Stimulated activated CD8-positive, alpha-beta memory T cell treated with anti-CD3 and anti-CD28 coated beads, Interleukin-12 subunit alpha, Interleukin-12 subunit beta, amount 100 ng/mL, for 24 hours (primary cell): Measurements from ENCODE around the gene CENATAC.
"Not testable (repeated sequence)": the region's sequence is repeated elsewhere in the genome, so short reads cannot be mapped to it uniquely, and the experiment has no call there.

ENCODE experiments used
- DNase-seq: peaks from one replicate; pipeline ENCODE4 v3.0.0-alpha.2; 2020; ENCODE audit errors: extremely low read depth

CENATAC gene

DNA sequence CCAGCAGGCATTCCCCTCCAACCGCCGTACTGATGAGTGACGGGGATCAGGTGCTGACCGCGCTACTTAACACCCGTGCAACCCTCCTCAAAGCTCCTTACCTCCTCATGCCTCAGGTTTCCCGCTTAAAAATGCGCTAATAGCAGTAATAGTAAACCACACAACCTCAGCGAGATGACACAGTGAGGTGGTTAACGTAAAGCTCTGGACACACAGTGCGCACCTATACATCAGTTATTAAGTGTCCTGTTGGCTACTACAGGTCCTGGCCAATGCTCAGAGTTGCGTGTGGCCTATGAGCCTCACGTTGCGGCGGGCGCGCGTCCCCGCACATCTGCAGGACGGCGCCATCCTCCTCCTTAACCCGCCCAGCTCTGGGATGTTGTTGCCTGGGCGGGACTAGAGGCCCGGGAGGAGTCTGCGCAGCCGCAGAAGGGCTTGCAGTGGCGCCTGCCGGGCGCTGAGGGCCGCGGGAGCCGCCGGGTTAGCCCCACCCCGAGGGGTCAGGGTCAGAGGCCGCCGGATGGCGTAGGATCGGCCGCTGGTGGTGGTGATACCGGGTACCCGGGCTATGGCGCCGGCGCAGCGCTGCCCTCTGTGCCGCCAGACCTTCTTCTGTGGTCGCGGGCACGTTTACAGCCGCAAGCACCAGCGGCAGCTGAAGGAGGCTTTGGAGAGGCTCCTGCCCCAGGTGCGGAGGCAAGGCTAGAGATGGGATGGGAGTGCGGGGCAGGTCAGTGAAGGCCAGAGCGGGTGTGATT, at the start of gene CENATAC:
Gene CENATAC (plus strand): TSS at position 512 of the 761 bp plus-strand sequence. CDS start 60 bp downstream, at position 572.
- peak; percentile 91 for DNase-seq

DNA sequence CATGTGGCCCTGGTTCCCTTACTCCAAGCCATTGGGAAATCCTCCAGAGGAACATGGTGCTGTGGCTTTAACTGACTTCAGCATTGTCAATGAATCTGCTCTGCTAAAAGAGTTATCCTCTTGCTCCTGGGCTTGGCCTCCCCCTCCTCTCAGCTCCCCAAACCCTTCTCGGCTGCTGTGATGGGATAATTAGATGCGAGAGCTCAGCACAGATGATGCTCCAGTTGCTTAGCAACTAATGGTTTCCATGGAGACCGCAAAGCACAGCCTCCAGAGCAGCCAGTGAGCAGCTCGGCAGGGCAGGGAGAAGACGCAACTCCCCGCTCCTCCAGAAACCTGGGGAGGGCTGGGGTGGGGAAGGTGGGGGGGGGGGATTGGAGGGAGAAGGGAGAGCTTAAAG, 44.7 kb upstream of the CENATAC start:
- DNase-seq = no peak

DNA sequence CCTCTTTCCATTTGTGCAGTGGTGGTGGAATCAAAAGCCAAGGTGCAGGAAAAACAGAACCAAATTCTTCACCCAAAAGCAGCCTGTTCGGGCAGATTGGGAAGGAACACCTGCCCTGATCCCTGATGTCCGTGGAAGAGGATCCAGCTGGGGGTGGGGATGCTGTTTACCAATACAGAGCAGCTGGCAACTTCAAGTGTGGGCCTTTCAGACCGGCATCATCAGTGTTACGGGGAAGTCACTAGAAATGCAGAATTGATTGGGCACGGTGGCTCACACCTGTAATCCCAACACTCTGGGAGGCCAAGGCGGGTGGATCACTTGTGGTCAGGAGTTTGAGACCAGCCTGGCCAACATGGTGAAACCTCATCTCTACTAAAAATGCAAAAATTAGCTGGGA, 44.0 kb upstream of the CENATAC start:
- DNase-seq = not testable (repeated sequence)

DNA sequence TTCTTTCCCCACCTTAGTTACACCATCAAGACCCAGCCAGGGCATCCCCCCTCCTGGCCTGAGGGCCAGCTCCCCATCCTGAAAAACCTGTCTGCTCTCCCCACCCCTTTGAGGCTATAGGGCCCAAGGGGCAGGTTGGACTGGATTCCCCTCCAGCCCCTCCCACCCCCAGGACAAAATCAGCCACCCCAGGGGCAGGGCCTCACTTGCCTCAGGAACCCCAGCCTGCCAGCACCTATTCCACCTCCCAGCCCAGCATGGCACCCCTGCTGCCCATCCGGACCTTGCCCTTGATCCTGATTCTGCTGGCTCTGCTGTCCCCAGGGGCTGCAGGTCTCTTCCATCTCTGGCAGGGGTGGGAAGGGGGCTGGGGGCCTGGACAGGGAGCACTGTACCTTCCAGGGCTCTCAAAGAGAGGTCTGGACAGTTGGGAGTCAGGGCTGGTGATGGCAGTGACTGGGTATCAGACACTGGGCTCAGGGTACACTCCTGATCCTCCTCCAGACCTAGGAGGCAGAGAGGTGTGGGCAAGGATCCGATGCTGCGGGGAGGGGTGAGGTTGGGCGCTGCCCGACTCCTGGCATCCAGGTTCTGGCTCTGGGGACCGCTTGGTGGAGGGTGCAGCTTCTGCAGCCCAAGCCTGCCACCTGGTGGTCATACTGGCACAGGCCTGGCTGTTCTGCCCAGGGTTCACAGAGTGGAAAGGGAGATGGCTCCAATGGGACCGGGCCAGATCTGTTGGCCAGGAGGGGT, 41.7 kb upstream of the CENATAC start, which contains the start of gene UPK2:
Gene UPK2 (plus strand): TSS at position 205 of the 753 bp plus-strand sequence. CDS start 53 bp downstream, at position 258.
- DNase-seq = peak; percentile 59

GRCh38 chr11:118956847-118957469, 41.0 kb upstream of the CENATAC start:
- no peak for DNase-seq

DNA sequence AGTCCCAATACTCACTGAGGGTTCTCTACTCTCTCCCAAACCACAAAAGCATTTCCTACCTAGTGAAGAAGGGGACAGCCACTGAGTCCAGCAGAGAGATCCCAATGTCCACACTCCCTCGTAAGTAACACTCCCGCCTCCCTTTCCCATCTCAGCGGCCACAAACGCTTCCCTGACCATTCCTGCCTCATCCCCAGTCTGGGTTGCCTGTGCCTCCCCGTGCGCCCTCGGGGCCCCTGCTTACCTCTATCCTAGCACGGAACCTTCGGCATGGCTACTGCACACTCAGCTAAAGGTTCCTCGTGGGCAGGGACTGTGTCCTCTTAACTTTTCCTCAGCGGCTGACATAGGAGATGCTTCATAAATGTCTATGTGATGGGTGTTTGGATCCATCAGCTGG, 40.4 kb upstream of the CENATAC start:
- no peak for DNase-seq

GRCh38 chr11:118957968-118958367, 40.0 kb upstream of the CENATAC start:
- DNase-seq = no peak

GRCh38 chr11:118958577-118958976, 39.4 kb upstream of the CENATAC start:
- no peak for DNase-seq

DNA sequence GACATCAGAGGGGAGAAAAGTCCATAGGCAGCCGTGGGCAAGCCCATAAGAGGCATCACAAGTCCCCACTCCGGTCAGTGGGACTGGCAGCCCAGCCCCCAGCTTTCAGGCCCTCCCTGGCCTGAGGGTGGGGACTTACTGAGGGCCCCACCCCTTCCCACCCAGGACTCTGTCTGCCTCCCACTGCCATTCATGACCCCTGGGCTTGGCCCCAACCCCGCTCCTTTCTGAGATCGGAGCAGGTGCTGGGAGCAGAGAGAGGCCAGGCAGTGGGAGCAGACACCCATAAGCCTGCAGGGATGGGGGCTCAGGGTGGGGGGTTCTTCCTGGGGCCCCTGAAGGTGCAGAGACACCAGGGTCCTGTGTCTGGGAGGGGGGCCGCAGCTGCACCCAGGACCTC, 36.7 kb upstream of the CENATAC start:
- DNase-seq = no peak

- DNase-seq = no peak
These were observed 36.3 kb upstream of the CENATAC start for GRCh38 chr11:118961591-118961990.

DNA sequence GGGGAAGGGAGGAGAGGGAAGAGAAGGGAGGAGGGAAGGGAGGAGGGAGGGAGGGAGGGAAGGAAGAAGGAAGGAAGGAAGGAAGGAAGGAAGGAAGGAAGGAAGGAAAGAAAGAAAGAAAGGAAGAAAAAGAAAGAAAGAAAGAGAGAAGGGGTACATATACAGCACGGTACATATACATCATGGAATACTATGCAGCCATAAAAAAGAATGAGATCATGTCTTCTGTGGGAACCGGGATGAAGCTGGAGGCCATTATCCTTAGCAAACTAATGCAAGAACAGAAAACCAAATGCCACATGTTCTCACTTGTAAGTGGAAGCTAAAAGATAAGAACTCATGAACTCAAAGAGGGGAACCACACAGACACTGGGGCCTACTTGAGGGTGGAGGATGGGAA, 28.4 kb upstream of the CENATAC start:
- not testable (repeated sequence) for DNase-seq

GRCh38 chr11:118971646-118972045, 26.3 kb upstream of the CENATAC start, which contains the start of gene FOXR1:
Gene FOXR1 (plus strand): TSS chr11:118971761. CDS start chr11:118971932, 171 bp downstream.
- DNase-seq = no peak

DNA sequence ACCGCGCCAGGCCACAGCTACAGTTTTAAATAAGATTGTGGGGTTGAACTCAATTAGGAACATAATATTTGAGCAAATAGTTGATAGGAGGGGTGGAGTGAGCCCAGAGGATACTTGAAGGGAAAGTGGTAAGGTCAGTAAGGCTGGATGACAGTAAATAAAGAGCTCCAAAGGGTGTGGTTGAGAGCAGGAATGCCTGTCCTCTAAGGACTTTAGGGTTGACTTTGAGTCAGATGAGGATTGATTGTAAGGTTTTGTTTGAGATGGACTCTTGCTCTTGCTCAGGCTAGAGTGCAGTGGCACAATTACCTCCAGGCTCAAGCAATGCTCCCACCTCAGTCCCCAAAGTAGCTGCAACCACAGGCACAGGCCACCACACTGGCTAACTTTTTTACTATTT, 24.0 kb upstream of the CENATAC start:
- DNase-seq = no peak

DNA sequence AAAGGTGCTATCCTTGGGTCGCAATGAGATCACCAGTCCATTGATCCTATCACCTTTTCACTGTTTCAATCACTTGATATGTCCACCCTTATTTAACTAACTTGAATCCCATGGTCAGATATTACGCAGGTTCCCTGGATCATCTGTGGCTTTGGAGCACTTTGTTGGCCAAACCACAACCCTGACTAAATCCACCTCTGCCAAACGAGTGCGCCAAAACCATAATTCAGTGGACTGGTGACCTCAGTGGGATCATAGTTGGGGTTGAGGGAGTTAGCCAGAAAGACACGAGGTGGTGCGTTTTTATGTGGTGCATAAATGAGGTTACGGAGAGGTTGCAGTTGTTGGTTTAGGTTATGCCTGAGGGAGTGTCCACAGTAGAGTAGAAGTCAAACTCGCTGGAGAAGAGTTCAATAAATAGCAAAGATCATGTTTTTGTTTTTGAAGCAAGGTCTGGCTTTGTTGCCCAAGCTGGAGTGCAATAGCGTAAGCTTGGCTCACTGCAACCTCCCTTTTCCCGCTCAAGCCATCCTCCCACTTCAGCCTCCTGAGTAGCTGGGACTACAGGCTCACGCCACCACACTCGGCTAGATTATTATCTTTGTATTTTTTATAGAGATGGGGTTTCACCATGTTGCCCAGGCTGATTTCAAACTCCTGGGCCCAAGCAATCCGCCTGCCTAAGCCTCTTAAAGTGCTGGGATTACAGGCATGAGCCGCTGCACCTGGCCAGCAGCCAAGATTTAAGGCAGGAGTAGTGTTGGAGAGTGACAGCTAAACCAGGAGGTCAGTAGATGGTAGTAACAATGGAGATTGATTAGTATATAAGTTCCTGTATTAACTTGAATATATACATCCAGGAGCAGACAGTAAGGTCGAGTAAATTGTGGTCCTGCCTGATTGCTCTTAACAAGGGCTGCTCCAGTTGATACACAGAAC, 21.9 kb upstream of the CENATAC start:
- no peak for DNase-seq

- no peak for DNase-seq
These were observed 18.5 kb upstream of the CENATAC start for GRCh38 chr11:118979434-118979833.

DNA sequence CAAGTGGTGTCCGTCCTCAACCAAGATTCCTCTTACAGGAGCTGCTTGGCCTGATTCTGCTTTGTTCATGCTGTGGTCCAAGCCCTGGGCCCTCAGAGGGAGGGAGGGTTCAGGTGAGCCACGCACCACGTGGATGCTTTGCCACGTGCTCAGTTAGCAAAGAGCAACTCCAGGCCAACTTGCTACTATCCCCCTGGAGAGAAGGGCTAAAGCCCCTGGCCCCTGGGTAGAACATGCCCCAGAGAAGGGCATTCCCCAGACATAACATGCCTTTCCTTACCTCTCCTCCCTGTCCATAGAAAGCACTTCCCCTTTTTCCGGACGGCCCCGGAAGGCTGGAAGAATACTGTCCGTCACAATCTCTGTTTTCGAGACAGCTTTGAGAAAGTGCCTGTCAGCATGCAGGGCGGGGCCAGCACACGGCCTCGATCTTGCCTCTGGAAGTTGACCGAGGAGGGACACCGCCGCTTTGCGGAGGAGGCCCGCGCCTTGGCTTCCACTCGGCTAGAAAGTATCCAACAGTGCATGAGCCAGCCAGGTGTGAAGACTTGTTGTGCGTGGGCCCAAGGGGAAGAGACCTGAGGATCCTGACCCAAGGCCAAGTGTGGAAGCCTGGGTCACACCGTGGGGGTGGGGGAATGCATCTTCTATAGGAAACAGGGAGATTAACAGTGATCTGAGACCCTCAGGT, 17.6 kb upstream of the CENATAC start:
- no peak for DNase-seq

DNA sequence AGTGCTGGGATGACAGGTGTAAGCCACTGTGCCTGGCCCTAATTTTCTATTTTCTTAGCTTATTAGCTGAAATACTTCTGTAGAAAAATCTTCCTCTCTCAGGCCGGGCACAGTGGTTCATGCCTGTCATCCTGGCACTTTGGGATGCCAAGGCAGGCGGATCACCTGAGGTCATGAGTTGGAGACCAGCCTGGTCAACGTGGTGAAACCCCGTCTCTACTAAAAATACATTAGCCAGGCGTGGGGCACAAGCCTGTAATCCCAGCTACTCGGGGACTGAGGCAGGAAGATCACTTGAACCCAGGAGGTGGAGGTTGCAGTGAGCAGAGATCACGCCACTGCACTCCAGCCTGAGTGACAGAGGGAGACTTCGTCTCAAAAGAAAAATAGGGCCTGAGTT, 13.6 kb upstream of the CENATAC start:
- not testable (repeated sequence) for DNase-seq

DNA sequence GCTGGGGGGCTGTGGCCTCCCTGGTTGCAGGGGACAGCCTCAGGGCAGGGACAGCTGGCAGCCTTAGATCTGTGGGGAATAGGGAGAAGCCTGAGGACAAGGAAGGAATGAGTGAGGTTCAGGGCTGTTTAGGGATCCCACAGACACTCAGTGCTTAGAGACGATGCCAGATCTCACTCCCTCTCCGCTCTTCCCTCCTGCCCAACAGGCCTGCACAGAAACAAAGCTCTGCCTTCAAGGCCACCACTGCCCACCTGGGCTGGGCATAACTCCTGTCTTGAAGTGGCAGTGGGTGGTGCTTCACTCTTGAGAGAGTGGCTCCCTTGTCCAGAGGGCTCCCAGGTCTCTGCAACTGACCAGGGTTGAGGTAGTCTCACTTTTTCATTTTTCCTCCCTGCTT, 13.1 kb upstream of the CENATAC start:
- no peak for DNase-seq

DNA sequence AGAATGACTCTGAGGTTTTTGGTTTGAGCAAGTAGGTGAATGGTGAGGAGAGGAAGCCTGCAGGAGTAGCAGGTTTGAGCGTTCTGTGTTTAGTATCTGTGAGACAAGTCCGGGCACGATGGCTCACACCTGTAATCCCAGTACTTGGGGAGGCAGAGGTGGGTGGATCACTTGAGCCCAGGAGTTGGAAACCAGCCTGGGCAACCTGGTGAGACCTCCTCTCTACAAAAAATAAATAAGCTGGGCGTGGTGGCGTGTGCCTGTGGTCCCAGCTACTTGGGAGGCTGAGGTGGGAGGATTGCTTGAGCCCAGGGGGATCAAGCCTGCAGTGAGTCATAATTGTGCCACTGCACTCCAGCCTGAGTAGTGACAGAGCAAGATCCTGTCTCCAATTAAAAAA, 9.7 kb upstream of the CENATAC start:
- DNase-seq = no peak

GRCh38 chr11:118991486-118992038, 6.4 kb upstream of the CENATAC start:
- not testable (repeated sequence) for DNase-seq
